ENCODE results near the gene STRADA.

Gene STRADA

GRCh38 chr17:63692195-63692816, 49.3 kb downstream of the STRADA start:
- H3K36me3 Mint-ChIP-seq (ENCODE audit: low read depth) = peaks cover 49% of the 10 kb centered on the region
- H3K4me3 Mint-ChIP-seq = no peak overlapping the region
- H3K27me3 Mint-ChIP-seq (ENCODE audit: low read depth) = no peaks in the 10 kb centered on the region
- H3K4me1 Mint-ChIP-seq (ENCODE audit: low read depth) = peaks cover 25% of the 10 kb centered on the region
- peak overlapping the region; percentile 31 for H3K27ac Mint-ChIP-seq
- no peaks in the 10 kb centered on the region for H3K9me3 Mint-ChIP-seq

- Mint-ChIP-seq H3K27ac (no peak overlapping the region), H3K9me3 (no peaks in the 10 kb centered on the region), H3K27me3 (ENCODE audit: low read depth) (no peaks in the 10 kb centered on the region), H3K36me3 (ENCODE audit: low read depth) (peaks cover 32% of the 10 kb centered on the region), H3K4me3 (no peak overlapping the region), H3K4me1 (ENCODE audit: low read depth) (peaks cover 1% of the 10 kb centered on the region)
Observed at GRCh38 chr17:63689479-63689878, 52.1 kb downstream of the STRADA start.

- Mint-ChIP-seq H3K27me3 (ENCODE audit: low read depth) (no peaks in the 10 kb centered on the region), H3K4me1 (ENCODE audit: low read depth) (peaks cover 1% of the 10 kb centered on the region), H3K36me3 (ENCODE audit: low read depth) (peaks cover 34% of the 10 kb centered on the region), H3K4me3 (no peak overlapping the region), H3K9me3 (no peaks in the 10 kb centered on the region), H3K27ac (no peak overlapping the region)
Observed at GRCh38 chr17:63688396-63689020, 53.1 kb downstream of the STRADA start.

GRCh38 chr17:63686138-63686685, 55.4 kb downstream of the STRADA start:
- Mint-ChIP-seq H3K4me3 (no peak overlapping the region), H3K36me3 (ENCODE audit: low read depth) (peaks cover 35% of the 10 kb centered on the region), H3K9me3 (no peaks in the 10 kb centered on the region), H3K27ac (no peak overlapping the region), H3K27me3 (ENCODE audit: low read depth) (no peaks in the 10 kb centered on the region), H3K4me1 (ENCODE audit: low read depth) (peaks cover 1% of the 10 kb centered on the region)

- H3K36me3 Mint-ChIP-seq (ENCODE audit: low read depth) = peaks cover 32% of the 10 kb centered on the region
- no peak overlapping the region for H3K27ac Mint-ChIP-seq
- H3K9me3 Mint-ChIP-seq = no peaks in the 10 kb centered on the region
Observed at GRCh38 chr17:63685578-63685977, 56.0 kb downstream of the STRADA start.

GRCh38 chr17:63685041-63685440, 56.6 kb downstream of the STRADA start:
- Mint-ChIP-seq H3K36me3 (ENCODE audit: low read depth) (peaks cover 27% of the 10 kb centered on the region), H3K27ac (no peak overlapping the region), H3K27me3 (ENCODE audit: low read depth) (no peaks in the 10 kb centered on the region), H3K9me3 (no peaks in the 10 kb centered on the region), H3K4me3 (no peak overlapping the region), H3K4me1 (ENCODE audit: low read depth) (peaks cover 3% of the 10 kb centered on the region)

More at GRCh38 chr17:63685578-63685977, 56.0 kb downstream of the STRADA start:
- Mint-ChIP-seq H3K27me3 (ENCODE audit: low read depth) (no peaks in the 10 kb centered on the region), H3K4me3 (no peak overlapping the region), H3K4me1 (ENCODE audit: low read depth) (peaks cover 1% of the 10 kb centered on the region)

- no peaks in the 10 kb centered on the region for H3K9me3 Mint-ChIP-seq
- no peak overlapping the region for H3K4me3 Mint-ChIP-seq
- peaks cover 3% of the 10 kb centered on the region for H3K4me1 Mint-ChIP-seq (ENCODE audit: low read depth)
- no peak overlapping the region for H3K27ac Mint-ChIP-seq
- H3K27me3 Mint-ChIP-seq (ENCODE audit: low read depth) = no peaks in the 10 kb centered on the region
- H3K36me3 Mint-ChIP-seq (ENCODE audit: low read depth) = peaks cover 20% of the 10 kb centered on the region
Observed at GRCh38 chr17:63682981-63683380, 58.6 kb downstream of the STRADA start.

GRCh38 chr17:63682441-63682840, 59.2 kb downstream of the STRADA start:
- Mint-ChIP-seq H3K4me3 (no peak overlapping the region), H3K27me3 (ENCODE audit: low read depth) (no peaks in the 10 kb centered on the region), H3K9me3 (no peaks in the 10 kb centered on the region), H3K36me3 (ENCODE audit: low read depth) (peaks cover 18% of the 10 kb centered on the region), H3K27ac (no peak overlapping the region), H3K4me1 (ENCODE audit: low read depth) (peaks cover 3% of the 10 kb centered on the region)

GRCh38 chr17:63681530-63681929, 60.1 kb downstream of the STRADA start:
- Mint-ChIP-seq H3K36me3 (ENCODE audit: low read depth) (peaks cover 18% of the 10 kb centered on the region), H3K9me3 (no peaks in the 10 kb centered on the region), H3K4me3 (no peak overlapping the region)

GRCh38 chr17:63680700-63681099, 60.9 kb downstream of the STRADA start:
- H3K27me3 Mint-ChIP-seq (ENCODE audit: low read depth) = no peaks in the 10 kb centered on the region
- peaks cover 16% of the 10 kb centered on the region for H3K36me3 Mint-ChIP-seq (ENCODE audit: low read depth)
- no peaks in the 10 kb centered on the region for H3K9me3 Mint-ChIP-seq
- no peak overlapping the region for H3K4me3 Mint-ChIP-seq
- peaks cover 3% of the 10 kb centered on the region for H3K4me1 Mint-ChIP-seq (ENCODE audit: low read depth)
- H3K27ac Mint-ChIP-seq = no peak overlapping the region

More at GRCh38 chr17:63681530-63681929, 60.1 kb downstream of the STRADA start:
- Mint-ChIP-seq H3K27me3 (ENCODE audit: low read depth) (no peaks in the 10 kb centered on the region), H3K4me1 (ENCODE audit: low read depth) (peaks cover 3% of the 10 kb centered on the region), H3K27ac (no peak overlapping the region)

GRCh38 chr17:63679214-63679613, 62.4 kb downstream of the STRADA start:
- Mint-ChIP-seq H3K27me3 (ENCODE audit: low read depth) (no peaks in the 10 kb centered on the region), H3K9me3 (no peaks in the 10 kb centered on the region), H3K27ac (no peak overlapping the region), H3K4me1 (ENCODE audit: low read depth) (peaks cover 6% of the 10 kb centered on the region), H3K4me3 (no peak overlapping the region), H3K36me3 (ENCODE audit: low read depth) (peaks cover 15% of the 10 kb centered on the region)

- Mint-ChIP-seq H3K4me1 (ENCODE audit: low read depth) (peaks cover 7% of the 10 kb centered on the region), H3K27me3 (ENCODE audit: low read depth) (no peaks in the 10 kb centered on the region), H3K9me3 (no peaks in the 10 kb centered on the region), H3K27ac (no peak overlapping the region), H3K36me3 (ENCODE audit: low read depth) (peaks cover 11% of the 10 kb centered on the region), H3K4me3 (no peak overlapping the region)
Observed at GRCh38 chr17:63676584-63676983, 65.0 kb downstream of the STRADA start.

GRCh38 chr17:63675607-63676546, 65.7 kb downstream of the STRADA start:
- Mint-ChIP-seq H3K4me1 (ENCODE audit: low read depth) (peaks cover 7% of the 10 kb centered on the region), H3K9me3 (no peaks in the 10 kb centered on the region), H3K36me3 (ENCODE audit: low read depth) (peaks cover 11% of the 10 kb centered on the region), H3K27me3 (ENCODE audit: low read depth) (no peaks in the 10 kb centered on the region), H3K4me3 (no peak overlapping the region), H3K27ac (no peak overlapping the region)

GRCh38 chr17:63675231-63675606, 66.4 kb downstream of the STRADA start:
- Mint-ChIP-seq H3K27ac (no peak overlapping the region), H3K27me3 (ENCODE audit: low read depth) (no peaks in the 10 kb centered on the region), H3K36me3 (ENCODE audit: low read depth) (peaks cover 15% of the 10 kb centered on the region), H3K9me3 (no peaks in the 10 kb centered on the region), H3K4me3 (no peak overlapping the region), H3K4me1 (ENCODE audit: low read depth) (peaks cover 7% of the 10 kb centered on the region)
